GM21528 (cell line): ENCODE measurements around the gene RTN4RL1.
A peak's percentile ranks its signal among the peaks of the same experiment; 100 is the strongest.

Source experiments
- ATAC-seq: cut with Tn5 transposase; IDR thresholded peaks from one replicate; pipeline ENCODE4 v1.9.1; 2021; ENCODE audit warnings: mild to moderate bottlenecking, moderate library complexity; ENCODE audit not compliant: unreplicated experiment, low FRiP score

The RTN4RL1 gene

GRCh38 chr17:2059547-2060384 is 34.6 kb upstream of the RTN4RL1 start:
- ATAC-seq = no peak

- ATAC-seq = no peak
These were observed 33.7 kb upstream of the RTN4RL1 start for GRCh38 chr17:2058586-2059546.

DNA sequence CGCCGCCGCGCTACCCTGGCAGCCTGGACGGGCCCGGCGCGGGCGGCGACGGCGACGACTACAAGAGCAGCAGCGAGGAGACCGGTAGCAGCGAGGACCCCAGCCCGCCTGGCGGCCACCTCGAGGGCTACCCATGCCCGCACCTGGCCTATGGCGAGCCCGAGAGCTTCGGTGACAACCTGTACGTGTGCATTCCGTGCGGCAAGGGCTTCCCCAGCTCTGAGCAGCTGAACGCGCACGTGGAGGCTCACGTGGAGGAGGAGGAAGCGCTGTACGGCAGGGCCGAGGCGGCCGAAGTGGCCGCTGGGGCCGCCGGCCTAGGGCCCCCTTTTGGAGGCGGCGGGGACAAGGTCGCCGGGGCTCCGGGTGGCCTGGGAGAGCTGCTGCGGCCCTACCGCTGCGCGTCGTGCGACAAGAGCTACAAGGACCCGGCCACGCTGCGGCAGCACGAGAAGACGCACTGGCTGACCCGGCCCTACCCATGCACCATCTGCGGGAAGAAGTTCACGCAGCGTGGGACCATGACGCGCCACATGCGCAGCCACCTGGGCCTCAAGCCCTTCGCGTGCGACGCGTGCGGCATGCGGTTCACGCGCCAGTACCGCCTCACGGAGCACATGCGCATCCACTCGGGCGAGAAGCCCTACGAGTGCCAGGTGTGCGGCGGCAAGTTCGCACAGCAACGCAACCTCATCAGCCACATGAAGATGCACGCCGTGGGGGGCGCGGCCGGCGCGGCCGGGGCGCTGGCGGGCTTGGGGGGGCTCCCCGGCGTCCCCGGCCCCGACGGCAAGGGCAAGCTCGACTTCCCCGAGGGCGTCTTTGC is 32.8 kb upstream of the RTN4RL1 start:
- no peak for ATAC-seq

DNA sequence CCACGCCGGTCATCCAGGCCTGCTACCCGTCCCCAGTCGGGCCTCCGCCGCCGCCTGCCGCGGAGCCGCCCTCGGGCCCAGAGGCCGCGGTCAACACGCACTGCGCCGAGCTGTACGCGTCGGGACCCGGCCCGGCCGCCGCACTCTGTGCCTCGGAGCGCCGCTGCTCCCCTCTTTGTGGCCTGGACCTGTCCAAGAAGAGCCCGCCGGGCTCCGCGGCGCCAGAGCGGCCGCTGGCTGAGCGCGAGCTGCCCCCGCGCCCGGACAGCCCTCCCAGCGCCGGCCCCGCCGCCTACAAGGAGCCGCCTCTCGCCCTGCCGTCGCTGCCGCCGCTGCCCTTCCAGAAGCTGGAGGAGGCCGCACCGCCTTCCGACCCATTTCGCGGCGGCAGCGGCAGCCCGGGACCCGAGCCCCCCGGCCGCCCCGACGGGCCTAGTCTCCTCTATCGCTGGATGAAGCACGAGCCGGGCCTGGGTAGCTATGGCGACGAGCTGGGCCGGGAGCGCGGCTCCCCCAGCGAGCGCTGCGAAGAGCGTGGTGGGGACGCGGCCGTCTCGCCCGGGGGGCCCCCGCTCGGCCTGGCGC is 32.1 kb upstream of the RTN4RL1 start:
- ATAC-seq = no peak

DNA sequence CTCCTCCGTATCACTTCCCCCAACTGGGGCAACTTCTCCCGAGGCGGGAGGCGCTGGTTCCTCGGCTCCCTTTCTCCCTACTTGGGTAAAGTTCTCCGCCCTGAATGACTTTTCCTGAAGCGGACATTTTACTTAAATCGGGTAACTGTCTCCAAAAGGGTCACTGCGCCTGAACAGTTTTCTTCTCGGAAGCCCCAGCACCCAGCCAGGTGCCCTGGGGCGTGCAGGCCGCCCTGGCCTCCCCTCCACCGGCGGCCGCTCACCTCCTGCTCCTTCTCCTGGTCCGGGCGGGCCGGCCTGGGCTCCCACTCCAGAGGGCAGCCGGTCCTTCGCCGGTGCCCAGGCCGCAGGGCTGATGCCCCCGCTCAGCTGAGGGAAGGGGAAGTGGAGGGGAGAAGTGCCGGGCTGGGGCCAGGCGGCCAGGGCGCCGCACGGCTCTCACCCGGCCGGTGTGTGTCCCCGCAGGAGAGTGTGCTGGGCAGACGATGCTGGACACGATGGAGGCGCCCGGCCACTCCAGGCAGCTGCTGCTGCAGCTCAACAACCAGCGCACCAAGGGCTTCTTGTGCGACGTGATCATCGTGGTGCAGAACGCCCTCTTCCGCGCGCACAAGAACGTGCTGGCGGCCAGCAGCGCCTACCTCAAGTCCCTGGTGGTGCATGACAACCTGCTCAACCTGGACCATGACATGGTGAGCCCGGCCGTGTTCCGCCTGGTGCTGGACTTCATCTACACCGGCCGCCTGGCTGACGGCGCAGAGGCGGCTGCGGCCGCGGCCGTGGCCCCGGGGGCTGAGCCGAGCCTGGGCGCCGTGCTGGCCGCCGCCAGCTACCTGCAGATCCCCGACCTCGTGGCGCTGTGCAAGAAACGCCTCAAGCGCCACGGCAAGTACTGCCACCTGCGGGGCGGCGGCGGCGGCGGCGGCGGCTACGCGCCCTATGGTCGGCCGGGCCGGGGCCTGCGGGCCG is 31.4 kb upstream of the RTN4RL1 start:
- no peak for ATAC-seq

GRCh38 chr17:2055292-2056205 is 30.4 kb upstream of the RTN4RL1 start:
- ATAC-seq = no peak

GRCh38 chr17:2054512-2055291 is 29.6 kb upstream of the RTN4RL1 start, which contains the start of gene HIC1:
Gene HIC1 (plus strand): TSS chr17:2055103. CDS start chr17:2056691, 1,588 bp downstream.
- peak; percentile 30 for ATAC-seq

DNA sequence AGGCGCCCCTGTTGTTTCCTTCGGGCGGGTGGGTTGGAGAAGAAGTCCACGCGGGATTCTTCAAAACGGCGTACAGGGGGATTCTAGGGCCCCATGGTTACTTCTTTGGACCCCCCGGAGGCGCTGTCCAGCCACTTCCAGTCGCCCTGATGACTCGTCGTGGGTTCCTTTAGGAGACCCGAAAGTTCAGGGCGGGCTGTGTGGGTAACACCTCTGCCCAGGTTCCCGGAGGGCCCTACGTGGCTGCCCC is 29.1 kb upstream of the RTN4RL1 start:
- no peak for ATAC-seq

- no peak for ATAC-seq
These were observed 28.5 kb upstream of the RTN4RL1 start for GRCh38 chr17:2053380-2054261.

DNA sequence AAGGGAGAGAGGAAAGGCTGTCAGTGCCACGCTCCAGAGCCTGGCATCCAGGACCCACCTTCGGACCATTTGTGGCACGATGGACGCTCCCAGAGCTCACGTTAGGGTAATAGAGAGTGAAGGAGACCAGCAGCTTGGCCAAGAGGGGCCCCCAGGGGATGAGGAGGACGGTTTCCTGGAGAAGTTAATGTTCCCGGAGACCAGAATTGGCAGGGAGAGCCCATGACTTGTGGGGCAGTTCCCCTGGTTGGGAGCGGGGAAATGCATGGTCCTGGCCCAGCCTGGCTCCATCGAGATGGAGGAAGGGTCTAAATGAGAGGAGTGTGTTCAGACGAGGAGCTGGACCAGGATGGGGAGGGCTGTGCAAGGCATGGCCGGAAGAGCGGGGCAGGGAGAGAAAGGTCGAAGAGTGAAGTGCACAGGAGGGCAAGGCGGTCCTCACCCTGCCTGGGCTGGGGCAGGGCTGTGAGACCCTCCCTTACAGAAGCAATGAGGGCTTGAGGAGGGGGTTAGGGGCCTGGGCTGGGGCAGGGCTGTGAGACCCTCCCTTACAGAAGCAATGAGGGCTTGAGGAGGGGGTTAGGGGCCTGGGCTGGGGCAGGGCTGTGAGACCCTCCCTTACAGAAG is 26.9 kb upstream of the RTN4RL1 start:
- no peak for ATAC-seq

DNA sequence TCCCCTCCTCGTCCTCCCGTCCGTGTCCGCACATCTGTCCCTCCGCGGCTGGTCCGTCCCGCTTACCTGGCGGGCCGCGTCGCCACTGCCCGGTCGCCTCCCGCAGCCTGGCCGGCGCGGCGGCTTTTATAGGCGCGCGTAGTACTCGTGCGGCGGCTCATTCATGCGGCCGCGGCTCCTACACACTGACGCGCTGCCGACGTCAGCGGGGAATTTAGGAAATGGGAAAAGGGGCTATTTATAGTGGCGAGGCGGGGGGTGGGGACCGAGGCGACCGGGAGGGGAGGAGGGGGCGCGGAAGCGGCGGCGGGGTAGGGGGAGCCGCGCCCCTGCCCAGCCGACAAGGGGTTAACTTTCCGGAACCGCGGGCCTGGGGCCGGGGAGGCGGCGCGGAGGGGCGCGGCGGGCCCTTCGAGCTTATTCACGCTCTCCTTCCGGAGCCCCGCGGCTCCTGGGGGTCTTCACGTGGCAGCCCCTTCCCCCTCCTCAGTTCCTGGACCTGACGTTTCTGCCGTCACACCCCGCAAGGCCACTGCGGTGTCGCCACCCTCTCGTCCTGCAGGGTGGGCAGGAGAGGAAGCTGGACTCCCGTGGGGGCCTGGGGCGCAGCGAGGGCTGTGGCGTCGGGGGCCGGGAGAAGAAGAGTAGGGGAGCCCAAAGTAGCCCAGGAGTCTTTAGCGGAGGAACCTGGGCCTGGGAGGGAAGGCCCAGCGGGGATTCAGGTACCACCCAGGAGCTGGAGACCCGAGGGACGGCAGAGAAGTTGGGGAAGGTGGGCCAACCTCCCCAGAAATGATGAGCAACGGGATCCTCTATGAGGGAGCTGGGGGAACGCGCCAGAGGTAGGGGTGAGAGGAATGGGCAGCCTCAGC is 26.2 kb upstream of the RTN4RL1 start:
- no peak for ATAC-seq

DNA sequence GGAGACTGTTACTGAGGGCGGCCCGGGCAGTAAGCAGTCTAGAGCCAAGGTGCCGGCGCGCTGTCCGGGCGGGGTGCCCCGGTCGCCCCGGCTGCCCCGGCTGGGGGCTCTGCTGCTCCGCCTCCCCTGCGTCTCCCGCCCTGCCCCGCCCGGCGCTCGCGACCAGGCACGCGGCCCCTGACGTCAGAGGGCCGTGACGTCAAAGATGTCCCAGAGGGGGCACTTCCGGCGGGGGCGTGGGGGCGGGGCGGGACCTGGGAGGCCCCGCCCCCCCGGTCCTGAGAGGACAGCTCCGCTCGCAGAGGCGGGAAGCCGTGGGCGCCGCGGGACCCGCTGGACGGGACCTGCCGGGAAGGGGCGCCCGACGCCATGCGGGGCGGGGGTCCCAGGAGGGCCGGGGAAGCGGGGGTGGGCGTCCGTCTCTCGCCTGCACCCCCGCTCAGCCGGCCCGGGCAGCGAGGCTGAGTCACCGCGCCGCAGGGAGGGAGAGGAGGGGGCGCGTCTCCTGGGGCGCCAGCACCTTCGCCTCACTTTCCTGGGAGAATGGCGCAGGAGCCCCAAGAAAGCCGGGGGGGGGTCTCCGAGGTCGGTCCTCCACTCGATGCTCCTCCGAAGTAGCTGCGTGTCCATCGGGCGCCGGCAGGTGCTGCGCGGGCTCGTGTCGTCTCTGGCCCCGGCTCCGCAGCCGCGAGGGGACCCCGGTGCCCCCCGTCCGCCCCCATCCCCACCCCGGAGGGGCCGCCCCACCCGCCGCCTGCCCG is 25.3 kb upstream of the RTN4RL1 start:
- peak; percentile 11 for ATAC-seq

DNA sequence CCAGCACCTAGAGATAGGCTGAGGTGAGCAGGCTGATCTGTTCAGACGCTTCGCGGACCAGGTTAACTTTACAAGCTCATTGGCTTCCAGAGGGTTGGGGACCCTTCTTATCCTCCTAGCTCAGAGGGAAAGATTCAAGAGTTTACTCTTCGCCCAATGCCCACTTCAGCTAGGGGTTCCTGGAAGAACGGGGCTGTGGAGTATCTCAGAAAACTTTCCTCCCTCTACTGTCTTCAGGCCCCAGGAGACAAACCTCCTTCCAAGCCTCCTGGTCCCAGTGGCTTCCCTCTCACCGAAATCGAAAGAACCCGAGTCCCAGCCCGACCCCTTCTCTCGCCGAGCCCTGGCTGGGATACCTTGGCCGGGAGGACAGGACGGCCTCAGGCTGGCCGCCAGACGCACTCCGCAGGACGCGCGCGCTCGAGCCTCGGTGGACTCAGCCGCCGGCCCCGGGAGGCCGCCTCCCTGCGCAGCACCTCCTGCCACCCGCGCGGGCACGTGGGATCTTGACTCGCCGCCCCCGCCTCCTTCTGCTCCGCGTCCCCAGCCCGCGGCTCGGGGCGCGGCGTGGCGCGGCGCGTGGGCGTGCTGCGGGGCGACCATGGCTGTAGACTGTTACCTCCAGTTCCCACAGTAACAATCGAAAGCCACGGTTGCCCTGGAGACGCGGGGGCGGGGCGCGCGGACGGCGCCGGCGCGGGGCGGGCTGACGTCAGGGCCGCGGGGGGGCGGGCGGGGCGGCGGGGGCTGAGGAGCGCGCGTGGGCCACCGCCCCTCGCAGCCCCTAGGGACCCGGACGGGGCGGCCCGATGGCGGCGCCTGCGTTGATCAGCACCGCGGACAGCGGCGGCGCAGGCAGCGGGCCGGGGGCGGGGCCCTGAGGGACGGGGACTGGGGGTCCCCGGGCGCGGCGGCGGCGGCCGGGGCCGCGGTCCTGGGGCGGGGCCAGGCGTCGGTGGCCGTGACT is 24.5 kb upstream of the RTN4RL1 start:
- ATAC-seq = peak; percentile 41
